Heart left ventricle (tissue), 11 donors: Measurements from ENCODE around the gene IGFL2. TPM values are rescaled to one million over a fixed set of nuclear protein-coding genes. Genes with fewer than 3 reads are reported as not detected.

Experiments
- polyA plus RNA-seq, 2 donors: library from polyadenylated mRNA; stranded (reverse); fragments of 200-250 nt; gene quantifications; one replicate each; pipeline ENCODE4 v1.2.3, GENCODE V29; 2013
- total RNA-seq, 9 donors: library from RNA; depleted of rRNA in 2 of 9; stranded (reverse); fragments of >200 nt in 2 of 9; fragmentation: NEBNext Ultra II Directional in 3 of 9; extraction: Animal tissue kit (Norgen Biotek cat#: 25700) in 3 of 9; gene quantifications; one replicate each; pipeline versions ENCODE4 v1.1.0 to v1.2.4, GENCODE V29; 2016 to 2023
- donor health status: ischemic (EF 13 %, LVEDD 7.1; RV severe dilation, severe dysfunction).
- donor health status: healthy with polysubstance abuse.
- donor health status: DM: no; HTN: yes; CAD: no.
- donor health status: DM: no; HTN: no; CAD: no.
- donor health status: ischemic (EF 25% LVEDD 5.7; RV mildly dilated, moderate dysfunction).
- donor health status: healthy.
- donor health status: DM: yes; HTN: yes; CAD: no.
- donor health status: PGD.
- donor health status: nonischemic (EF 23%, LVEDD 6.1; RV moderate dilation, normal function).

IGFL2 gene
- total and polyA plus RNA-seq, 11 donors, result 1.4 TPM; not detected in 10

Other genes starting within 250 kb of the IGFL2 start
- 10 to 100 TPM in 5 of 9 donors, 1 to 10 TPM in 4; 8.3 to 16.0 (median 10.6) TPM for gene MYPOP, start 245.6 kb upstream of the IGFL2 start, total RNA-seq
- 1 to 10 TPM; 7.9 to 8.7 TPM for gene MYPOP, start 245.6 kb upstream of the IGFL2 start, polyA plus RNA-seq
- not detected for gene NANOS2, start 233.5 kb upstream of the IGFL2 start, total RNA-seq
- gene NANOS2, start 233.5 kb upstream of the IGFL2 start, polyA plus RNA-seq, result not detected
- gene NOVA2, start 174.4 kb upstream of the IGFL2 start, total RNA-seq, result 10 to 100 TPM in 1 of 9 donors, 1 to 10 TPM in 8; 2.2 to 10.0 (median 4.8) TPM
- 1 to 10 TPM; 2.6 to 5.2 TPM for gene NOVA2, start 174.4 kb upstream of the IGFL2 start, polyA plus RNA-seq
- 10 to 100 TPM in 2 of 9 donors, 1 to 10 TPM in 7; 4.1 to 13.7 (median 7.1) TPM for gene CCDC61, start 152.8 kb upstream of the IGFL2 start, total RNA-seq
- gene CCDC61, start 152.8 kb upstream of the IGFL2 start, polyA plus RNA-seq, result 1 to 10 TPM; 6.4 to 6.8 TPM
- gene PGLYRP1, start 125.2 kb upstream of the IGFL2 start, total RNA-seq, result 1 to 10 TPM in 1 of 9 donors, under 1 TPM in 2, not detected in 6; 0.43 to 3.9 (median 0.63) TPM
- gene PGLYRP1, start 125.2 kb upstream of the IGFL2 start, polyA plus RNA-seq, result under 1 TPM in 1 of 2 donors, not detected in 1; 0.24 TPM
- not detected for gene IGFL4, start 107.2 kb upstream of the IGFL2 start, total RNA-seq
- gene IGFL4, start 107.2 kb upstream of the IGFL2 start, polyA plus RNA-seq, result not detected
- not detected for gene IGFL3, start 23.6 kb upstream of the IGFL2 start, total RNA-seq
- not detected for gene IGFL3, start 23.6 kb upstream of the IGFL2 start, polyA plus RNA-seq
- gene IGFL1, start 81.5 kb downstream of the IGFL2 start, total RNA-seq, result not detected
- not detected for gene IGFL1, start 81.5 kb downstream of the IGFL2 start, polyA plus RNA-seq
- gene HIF3A, start 148.8 kb downstream of the IGFL2 start, total RNA-seq, result 100 to 1,000 TPM in 2 of 9 donors, 10 to 100 TPM in 7; 32.8 to 117 (median 53.3) TPM
- gene HIF3A, start 148.8 kb downstream of the IGFL2 start, polyA plus RNA-seq, result 100 to 1,000 TPM in 1 of 2 donors, 10 to 100 TPM in 1; 80.9 to 114 TPM
- 100 to 1,000 TPM in 1 of 9 donors, 10 to 100 TPM in 8; 69.9 to 115 (median 77.1) TPM for gene PPP5C, start 198.8 kb downstream of the IGFL2 start, total RNA-seq
- 100 to 1,000 TPM in 1 of 2 donors, 10 to 100 TPM in 1; 64.9 to 107 TPM for gene PPP5C, start 198.8 kb downstream of the IGFL2 start, polyA plus RNA-seq